Hepatic stellate cell (primary cell): ENCODE measurements around the gene FAM20A.
"Not testable (repeated sequence)": the region's sequence is repeated elsewhere in the genome, so short reads cannot be mapped to it uniquely, and the experiment has no call there.

Source experiments
- DNase-seq: peaks from one replicate; pipeline ENCODE4 v3.0.0; 2011; ENCODE audit warnings: low spot score

The FAM20A gene

GRCh38 chr17:68588362-68588761 lies 12.8 kb downstream of the FAM20A start:
- no peak for DNase-seq

- DNase-seq: no peak
Observed at GRCh38 chr17:68587847-68588246, 13.3 kb downstream of the FAM20A start.

GRCh38 chr17:68587026-68587425 lies 14.1 kb downstream of the FAM20A start:
- DNase-seq: no peak

- no peak for DNase-seq
Observed at GRCh38 chr17:68585643-68586042, 15.5 kb downstream of the FAM20A start.

GRCh38 chr17:68584581-68585303 lies 16.4 kb downstream of the FAM20A start:
- DNase-seq: no peak

- not testable (repeated sequence) for DNase-seq
Observed at GRCh38 chr17:68582867-68583266, 18.3 kb downstream of the FAM20A start.

- no peak for DNase-seq
Observed at GRCh38 chr17:68581863-68582645, 19.1 kb downstream of the FAM20A start.

GRCh38 chr17:68580236-68580770 lies 20.9 kb downstream of the FAM20A start:
- DNase-seq: no peak

GRCh38 chr17:68579194-68579927 lies 21.8 kb downstream of the FAM20A start:
- no peak for DNase-seq

GRCh38 chr17:68578236-68578635 lies 22.9 kb downstream of the FAM20A start:
- DNase-seq: no peak

GRCh38 chr17:68577497-68577821 lies 23.7 kb downstream of the FAM20A start:
- DNase-seq: no peak

GRCh38 chr17:68576811-68577496 lies 24.2 kb downstream of the FAM20A start:
- DNase-seq: no peak

- DNase-seq: no peak
Observed at GRCh38 chr17:68576137-68576536, 25.0 kb downstream of the FAM20A start.

- no peak for DNase-seq
Observed at GRCh38 chr17:68573338-68573737, 27.8 kb downstream of the FAM20A start.

GRCh38 chr17:68572138-68572842 lies 28.9 kb downstream of the FAM20A start:
- DNase-seq: no peak

GRCh38 chr17:68570526-68570925 lies 30.6 kb downstream of the FAM20A start:
- DNase-seq: no peak

- DNase-seq: no peak
Observed at GRCh38 chr17:68569346-68569745, 31.8 kb downstream of the FAM20A start.

GRCh38 chr17:68568581-68568980 lies 32.6 kb downstream of the FAM20A start:
- DNase-seq: no peak

- no peak for DNase-seq
Observed at GRCh38 chr17:68567581-68567980, 33.6 kb downstream of the FAM20A start.

- no peak for DNase-seq
Observed at GRCh38 chr17:68567035-68567434, 34.1 kb downstream of the FAM20A start.

- no peak for DNase-seq
Observed at GRCh38 chr17:68566442-68566738, 34.8 kb downstream of the FAM20A start.
